ENCODE data around the gene BUB1B.

- TF ChIP-seq CTCF (IDR thresholded peaks at IDR 0.05) (no peak), POLR2A (IDR thresholded peaks at IDR 0.05) (no peak), POLR2AphosphoS5 (IDR thresholded peaks at IDR 0.05) (no peak)
Observed at GRCh38 chr15:40182358-40183029, 21.6 kb downstream of the BUB1B start.

Data from sigmoid colon (tissue), 4 donors.